Measurements from ENCODE around the gene SLC22A2.

Gene SLC22A2

DNA sequence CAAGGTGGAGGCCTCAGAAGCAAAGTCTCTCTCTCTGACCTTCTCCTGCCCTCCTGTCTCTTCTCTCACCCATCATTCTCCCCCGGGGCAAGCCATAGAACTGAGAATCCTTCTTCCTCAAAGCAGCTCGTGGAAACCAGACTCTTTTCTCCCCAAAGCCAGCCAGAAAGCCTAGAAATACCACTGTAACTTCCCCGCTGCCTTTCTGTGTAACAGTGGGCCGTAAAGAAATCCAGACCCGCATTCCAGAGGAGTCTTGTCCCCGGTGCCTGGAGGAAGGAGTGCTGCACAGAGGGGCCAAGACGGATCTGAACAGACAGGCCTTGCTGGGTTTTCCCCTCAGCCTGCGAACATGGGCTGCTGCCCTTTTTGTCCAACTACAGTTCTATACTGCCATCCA is 977 bp upstream of the SLC22A2 start:
- TF ChIP-seq CTCF (conservative IDR thresholded peaks at IDR 0.05; ENCODE audit: low read depth, low read length), result no peak
- H3K4me3 ChIP-seq (ENCODE audit: low read depth, low read length), result no peak overlapping the region
- DNase-seq (ENCODE audit: low read depth), result no peak

GRCh38 chr6:160259143-160259425 is 463 bp upstream of the SLC22A2 start:
- no peak overlapping the region for H3K4me3 ChIP-seq (ENCODE audit: low read depth, low read length)
- no peak for DNase-seq (ENCODE audit: low read depth)
- no peak for TF ChIP-seq CTCF (conservative IDR thresholded peaks at IDR 0.05; ENCODE audit: low read depth, low read length)

DNA sequence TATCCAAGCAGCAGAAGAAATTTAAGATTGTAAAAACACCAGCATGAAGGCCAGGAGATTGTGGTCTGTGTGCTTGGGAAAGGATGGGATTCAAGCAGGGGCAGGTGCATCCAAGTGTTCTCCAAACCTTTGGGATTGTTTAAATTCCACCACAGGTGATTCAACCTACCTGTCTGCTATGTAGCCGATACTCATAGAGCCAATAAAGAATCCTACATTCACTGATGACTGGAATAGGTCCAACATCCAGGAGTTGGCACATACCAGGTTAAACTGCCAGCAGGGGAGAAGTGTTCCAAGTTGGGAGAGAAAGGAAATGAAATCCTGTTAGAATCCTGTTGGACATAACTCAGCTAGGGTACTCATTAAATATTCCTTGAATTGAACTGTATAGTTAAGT is 2.2 kb downstream of the SLC22A2 start:
- TF ChIP-seq CTCF (conservative IDR thresholded peaks at IDR 0.05; ENCODE audit: low read depth, low read length), result no peak
- no peak overlapping the region for H3K4me3 ChIP-seq (ENCODE audit: low read depth, low read length)
- DNase-seq (ENCODE audit: low read depth), result no peak

DNA sequence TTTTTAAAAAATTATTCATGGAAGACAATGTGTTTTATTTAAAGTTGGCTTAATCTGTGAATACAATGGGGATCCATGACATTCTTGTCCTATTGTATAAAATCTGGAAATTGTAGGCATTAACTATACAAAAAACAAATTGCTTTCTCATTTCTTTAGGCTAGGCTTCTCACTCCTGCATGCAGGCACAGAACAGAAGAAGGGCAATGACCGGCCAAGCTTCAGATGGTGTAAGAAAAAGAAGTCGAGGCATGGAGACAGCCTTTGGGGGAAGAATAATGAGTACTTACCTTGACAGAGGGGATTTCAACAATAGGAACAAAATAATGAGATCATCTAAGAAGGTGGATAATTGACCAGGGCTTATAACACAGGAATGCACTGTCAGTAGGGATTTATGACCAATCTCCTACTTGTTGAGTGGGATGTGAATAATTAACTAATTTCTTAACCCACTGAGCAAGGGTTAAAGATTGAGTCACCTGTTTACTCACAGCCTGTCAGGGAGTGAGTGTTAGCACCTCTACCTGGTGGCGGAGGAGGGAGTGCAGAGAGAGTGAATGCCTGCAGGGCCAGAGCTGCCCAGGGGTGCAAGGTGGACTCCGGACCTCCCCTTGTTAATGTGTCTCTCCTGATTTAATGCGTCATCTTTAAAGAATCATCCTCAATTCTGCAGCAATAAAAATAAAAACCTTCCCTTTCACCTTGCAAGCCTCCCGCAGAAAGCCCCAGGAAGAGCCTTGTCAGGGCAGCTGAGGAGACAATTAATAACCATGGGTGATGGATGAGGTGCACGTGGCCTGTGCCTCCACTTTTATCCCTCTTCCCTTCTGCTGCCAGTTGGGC is 3.9 kb downstream of the SLC22A2 start:
- TF ChIP-seq CTCF (conservative IDR thresholded peaks at IDR 0.05; ENCODE audit: low read depth, low read length), result no peak
- no peak for DNase-seq (ENCODE audit: low read depth)
- no peak overlapping the region for H3K4me3 ChIP-seq (ENCODE audit: low read depth, low read length)

DNA sequence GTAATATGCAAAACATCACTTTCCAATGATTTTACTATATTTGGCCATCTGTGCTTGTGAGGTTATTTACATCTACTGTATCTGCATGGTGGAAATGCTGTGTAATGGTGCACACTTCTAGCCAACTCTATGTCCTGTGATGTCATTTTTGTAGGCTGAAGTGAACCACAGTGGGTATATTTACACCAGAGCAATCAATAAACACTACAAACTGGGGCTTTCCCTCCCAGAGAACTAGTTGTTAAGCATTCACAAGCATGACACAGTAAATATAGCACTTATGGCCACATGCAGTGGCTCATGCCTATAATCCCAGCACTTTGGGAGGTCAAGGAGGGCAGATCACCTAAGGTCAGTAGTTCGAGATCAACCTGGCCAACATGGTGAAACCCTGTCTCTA is 4.9 kb downstream of the SLC22A2 start:
- H3K4me3 ChIP-seq (ENCODE audit: low read depth, low read length), result no peak overlapping the region
- DNase-seq (ENCODE audit: low read depth), result no peak
- no peak for TF ChIP-seq CTCF (conservative IDR thresholded peaks at IDR 0.05; ENCODE audit: low read depth, low read length)

GRCh38 chr6:160253292-160253691 is 5.3 kb downstream of the SLC22A2 start:
- H3K4me3 ChIP-seq (ENCODE audit: low read depth, low read length), result no peak overlapping the region
- no peak for TF ChIP-seq CTCF (conservative IDR thresholded peaks at IDR 0.05; ENCODE audit: low read depth, low read length)
- no peak for DNase-seq (ENCODE audit: low read depth)
